Epithelial cell of proximal tubule (primary cell): Measurements from ENCODE around the gene DNAJC6. TPM values are rescaled to one million over a fixed set of nuclear protein-coding genes. Genes with fewer than 3 reads are reported as not detected.
A peak's percentile ranks its signal among the peaks of the same experiment; 100 is the strongest.

Source experiments
- DNase-seq: peaks from one replicate; pipeline ENCODE4 v3.0.0-alpha.2; 2011; ENCODE audit warnings: low read depth
- H3K4me3 ChIP-seq: 2 replicates; pipeline ENCODE4 v1.5.1; 2011; ENCODE audit warnings: low read depth, mild to moderate bottlenecking, low read length
- CTCF ChIP-seq: conservative IDR thresholded peaks from 2 replicates; pipeline ENCODE4 v1.5.1; 2012; ENCODE audit warnings: low read depth, mild to moderate bottlenecking, low read length
- total RNA-seq: library from RNA; depleted of rRNA; stranded (reverse); fragments of >200 nt; gene quantifications from 2 replicates; pipeline ENCODE4 v1.2.3, GENCODE V29; 2015

DNAJC6 gene
- total RNA-seq, 1 donor from 2014 or later = 6.9 TPM

GRCh38 chr1:65265651-65266351 lies 43.5 kb upstream of the DNAJC6 start:
- TF ChIP-seq CTCF = peak; percentile 51
- H3K4me3 ChIP-seq = peak overlapping the region; percentile 64
- no peak for DNase-seq

GRCh38 chr1:65266476-65266875 lies 42.9 kb upstream of the DNAJC6 start:
- peak overlapping the region; percentile 64 for H3K4me3 ChIP-seq
- no peak for DNase-seq

GRCh38 chr1:65267271-65267670 lies 42.1 kb upstream of the DNAJC6 start:
- no peak overlapping the region for H3K4me3 ChIP-seq
- no peak for DNase-seq
- TF ChIP-seq CTCF = no peak

More at GRCh38 chr1:65266476-65266875, 42.9 kb upstream of the DNAJC6 start:
- no peak for TF ChIP-seq CTCF

- no peak for DNase-seq
- no peak overlapping the region for H3K4me3 ChIP-seq
- no peak for TF ChIP-seq CTCF
These were observed 41.7 kb upstream of the DNAJC6 start for GRCh38 chr1:65267683-65268082.

GRCh38 chr1:65269612-65270011 lies 39.7 kb upstream of the DNAJC6 start:
- no peak overlapping the region for H3K4me3 ChIP-seq
- no peak for DNase-seq
- TF ChIP-seq CTCF = no peak

GRCh38 chr1:65276197-65276939 lies 33.0 kb upstream of the DNAJC6 start:
- no peak overlapping the region for H3K4me3 ChIP-seq
- no peak for DNase-seq
- TF ChIP-seq CTCF = no peak
